ENCODE data around the gene PERP. TPM values are rescaled to one million over a fixed set of nuclear protein-coding genes. Genes with fewer than 3 reads are reported as not detected.

Gene PERP
- total RNA-seq, 1 experiment from 2014 or later: 103 TPM

DNA sequence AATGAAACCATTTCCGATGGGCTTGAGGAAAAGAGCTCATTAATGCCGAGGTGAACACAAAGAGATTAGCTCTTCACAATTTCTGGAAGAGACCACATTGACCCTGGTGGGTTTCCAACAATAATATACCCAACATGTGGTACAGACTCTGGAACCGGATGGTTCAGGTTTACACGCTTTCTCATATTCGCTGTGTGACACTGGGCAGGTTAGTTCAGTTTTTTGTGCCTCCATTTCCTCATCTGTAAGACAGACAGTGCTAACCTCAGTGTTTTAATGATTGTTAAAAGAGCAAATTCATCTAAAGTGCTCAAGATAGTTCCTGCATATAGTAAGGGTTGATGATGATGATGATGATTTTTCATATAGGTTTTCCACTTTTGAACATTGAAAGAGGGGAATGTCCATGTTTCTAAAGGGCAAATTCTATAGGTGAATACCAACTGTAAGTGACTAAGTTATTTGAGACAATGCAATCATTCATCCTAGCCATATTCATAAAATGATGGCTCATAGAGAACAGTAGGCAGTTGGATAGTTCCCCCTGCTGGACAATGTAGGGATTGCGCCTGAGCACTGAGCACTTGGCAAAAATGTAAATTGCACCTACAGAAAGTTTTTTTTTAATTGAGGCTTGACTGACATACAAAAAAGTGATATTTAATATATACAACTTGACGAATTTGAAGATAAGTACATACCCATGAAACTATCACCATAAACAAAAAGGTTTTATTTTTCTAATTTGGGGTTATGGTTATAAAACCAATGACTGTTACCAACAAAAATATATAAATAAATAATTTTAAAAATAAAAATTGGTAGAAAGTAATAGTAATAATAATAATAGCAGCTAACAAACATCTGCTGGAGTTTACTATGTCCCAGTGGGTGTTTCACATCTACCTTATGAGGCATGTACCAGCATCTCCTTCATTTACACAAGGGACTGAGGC is 2.1 kb upstream of the PERP start:
- no peaks in the 10 kb centered on the region for H3K27me3 Mint-ChIP-seq (ENCODE audit: unreplicated experiment)
- H3K27ac Mint-ChIP-seq (ENCODE audit: unreplicated experiment): peak overlapping the region; percentile 93
- peaks cover 35% of the 10 kb centered on the region for H3K36me3 Mint-ChIP-seq (ENCODE audit: insufficient read depth, unreplicated experiment)
- peak overlapping the region; percentile 51 for H3K4me3 Mint-ChIP-seq (ENCODE audit: low read depth, unreplicated experiment)
- CTCF ChIA-PET: interaction anchor here (0.8 to 2.0 kb wide), 4 partner anchors 103 to 109 kb away, joined by 3 to 15 read pairs (median 9); no protein-coding TSS in a partner anchor
- no TSS peak for BruUV-seq (replicated peaks)
- DNase-seq: peak; percentile 73
- TF ChIP-seq, protein P1, sequence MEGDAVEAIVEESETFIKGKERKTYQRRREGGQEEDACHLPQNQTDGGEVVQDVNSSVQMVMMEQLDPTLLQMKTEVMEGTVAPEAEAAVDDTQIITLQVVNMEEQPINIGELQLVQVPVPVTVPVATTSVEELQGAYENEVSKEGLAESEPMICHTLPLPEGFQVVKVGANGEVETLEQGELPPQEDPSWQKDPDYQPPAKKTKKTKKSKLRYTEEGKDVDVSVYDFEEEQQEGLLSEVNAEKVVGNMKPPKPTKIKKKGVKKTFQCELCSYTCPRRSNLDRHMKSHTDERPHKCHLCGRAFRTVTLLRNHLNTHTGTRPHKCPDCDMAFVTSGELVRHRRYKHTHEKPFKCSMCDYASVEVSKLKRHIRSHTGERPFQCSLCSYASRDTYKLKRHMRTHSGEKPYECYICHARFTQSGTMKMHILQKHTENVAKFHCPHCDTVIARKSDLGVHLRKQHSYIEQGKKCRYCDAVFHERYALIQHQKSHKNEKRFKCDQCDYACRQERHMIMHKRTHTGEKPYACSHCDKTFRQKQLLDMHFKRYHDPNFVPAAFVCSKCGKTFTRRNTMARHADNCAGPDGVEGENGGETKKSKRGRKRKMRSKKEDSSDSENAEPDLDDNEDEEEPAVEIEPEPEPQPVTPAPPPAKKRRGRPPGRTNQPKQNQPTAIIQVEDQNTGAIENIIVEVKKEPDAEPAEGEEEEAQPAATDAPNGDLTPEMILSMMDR (IDR thresholded peaks at IDR 0.05; ENCODE audit: unreplicated experiment): peak; percentile 66
- H3K4me1 Mint-ChIP-seq (ENCODE audit: low read depth, unreplicated experiment): peaks cover 15% of the 10 kb centered on the region
- intact Hi-C loops (cut with micrococcal nuclease; ENCODE audit: unreplicated experiment): loop anchor here (1.0 to 10.0 kb wide), 3 partner anchors 108 to 402 kb away; no protein-coding TSS in a partner anchor
- H3K9me3 Mint-ChIP-seq (ENCODE audit: low read depth, unreplicated experiment): no peaks in the 10 kb centered on the region

DNA sequence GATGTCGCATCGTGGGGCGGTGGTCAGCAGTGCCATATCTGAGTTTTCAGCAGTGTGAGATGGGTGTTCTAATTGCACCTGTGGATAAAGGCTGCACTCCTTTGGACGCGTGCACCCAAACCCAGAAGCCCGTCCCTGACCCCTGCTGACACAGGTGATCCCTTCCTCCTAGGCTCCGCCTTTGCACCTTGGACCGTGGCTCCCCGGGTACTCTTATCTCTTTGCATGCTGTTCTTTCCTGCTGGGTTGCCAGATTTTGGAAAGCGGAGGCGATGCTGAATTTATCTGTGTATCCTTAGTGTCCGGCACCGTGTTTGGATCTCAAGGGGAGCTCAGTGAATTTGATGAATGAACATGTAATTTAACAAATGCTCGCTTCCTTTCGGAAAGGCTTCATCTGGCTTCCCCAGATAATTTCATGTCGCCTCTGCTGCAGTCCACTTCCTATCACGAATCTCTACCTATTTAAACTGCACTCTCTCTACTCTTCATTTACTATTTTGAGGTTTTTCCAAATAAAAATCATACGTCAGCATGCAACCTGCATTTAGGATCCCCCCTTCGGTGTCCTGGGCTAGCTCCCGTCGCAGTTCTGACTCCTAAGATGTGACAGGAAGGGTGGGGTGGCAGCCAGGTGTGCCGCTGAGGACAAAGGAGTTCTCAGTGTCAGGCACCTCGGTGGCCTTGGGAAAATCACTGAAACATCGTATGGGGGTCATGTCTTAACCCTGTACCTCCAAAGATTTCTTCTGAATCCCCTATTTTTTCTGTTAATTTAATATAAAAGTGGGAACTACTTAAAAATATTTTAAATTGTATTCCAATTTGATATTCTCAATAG is 753 bp upstream of the PERP start:
- BruUV-seq (replicated peaks): TSS peak; percentile 63
- Mint-ChIP-seq H3K36me3 (ENCODE audit: insufficient read depth, unreplicated experiment) (peaks cover 35% of the 10 kb centered on the region), H3K4me1 (ENCODE audit: low read depth, unreplicated experiment) (peaks cover 15% of the 10 kb centered on the region), H3K27me3 (ENCODE audit: unreplicated experiment) (no peaks in the 10 kb centered on the region), H3K4me3 (ENCODE audit: low read depth, unreplicated experiment) (peak overlapping the region; percentile 89), H3K27ac (ENCODE audit: unreplicated experiment) (peak overlapping the region; percentile 94), H3K9me3 (ENCODE audit: low read depth, unreplicated experiment) (no peaks in the 10 kb centered on the region)
- intact Hi-C loops (cut with micrococcal nuclease; ENCODE audit: unreplicated experiment): loop anchor here (5.0 to 10.0 kb wide), 2 partner anchors 397 to 401 kb away; no protein-coding TSS in a partner anchor
- TF ChIP-seq, protein P1 (IDR thresholded peaks at IDR 0.05; ENCODE audit: unreplicated experiment): no peak
- CTCF ChIA-PET: interaction anchor here (0.6 to 2.0 kb wide), 6 partner anchors 101 to 906 kb away, joined by 3 to 15 read pairs (median 4); no protein-coding TSS in a partner anchor
- peak; percentile 46 for DNase-seq

DNA sequence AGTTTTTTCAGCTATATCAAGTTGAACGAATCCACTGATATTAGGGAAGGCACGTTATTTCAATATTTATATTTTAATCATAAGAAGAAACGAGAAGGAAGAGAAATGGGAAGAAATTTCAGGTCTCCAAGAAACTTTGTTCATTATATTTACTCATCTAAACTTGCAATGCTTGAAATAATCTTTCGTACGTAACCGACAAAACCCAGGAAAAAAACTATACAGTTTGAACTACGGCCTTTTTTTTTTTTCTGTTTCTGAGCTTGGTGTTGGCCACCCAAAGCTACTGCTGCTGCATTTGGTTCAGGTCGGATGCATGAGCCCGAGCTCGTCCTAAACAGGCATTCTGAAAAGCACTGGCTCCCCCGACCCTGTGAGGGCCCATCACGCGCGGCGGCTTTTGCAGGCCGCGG is 548 bp downstream of the PERP start:
- CTCF ChIA-PET: interaction anchor here (0.6 to 2.5 kb wide), 4 partner anchors 100 to 1496 kb away, joined by 3 to 10 read pairs (median 10); no protein-coding TSS in a partner anchor
- TF ChIP-seq, protein P1 (IDR thresholded peaks at IDR 0.05; ENCODE audit: unreplicated experiment): no peak
- Mint-ChIP-seq H3K9me3 (ENCODE audit: low read depth, unreplicated experiment) (no peaks in the 10 kb centered on the region), H3K27ac (ENCODE audit: unreplicated experiment) (peak overlapping the region; percentile 94), H3K4me1 (ENCODE audit: low read depth, unreplicated experiment) (peaks cover 21% of the 10 kb centered on the region), H3K36me3 (ENCODE audit: insufficient read depth, unreplicated experiment) (peaks cover 36% of the 10 kb centered on the region), H3K4me3 (ENCODE audit: low read depth, unreplicated experiment) (peak overlapping the region; percentile 89), H3K27me3 (ENCODE audit: unreplicated experiment) (no peaks in the 10 kb centered on the region)
- DNase-seq: no peak
- intact Hi-C loops (cut with micrococcal nuclease; ENCODE audit: unreplicated experiment): loop anchor here (5.0 to 10.0 kb wide), 2 partner anchors 398 to 399 kb away; no protein-coding TSS in a partner anchor
- no TSS peak for BruUV-seq (replicated peaks)
